WTC11 (cell line): ENCODE results near the gene HOXC11. TPM values are rescaled to one million over a fixed set of nuclear protein-coding genes. Genes with fewer than 3 reads are reported as not detected.

Experiments
- ATAC-seq: fragments of 200-7000 bp; cut with Tn5 transposase; 2 replicates; pipeline ENCODE4 v1.10.0; 2021; ENCODE audit warnings: mild to moderate bottlenecking, moderate library complexity
- CTCF ChIA-PET: fragments of 300-600 bp; sonication (Branson Sonifier 250); formaldehyde crosslinking; loops from one replicate; lab custom pipeline; 2021; ENCODE audit warnings: antibody characterized with exemption; lab: Charles Lee
- POLR2A ChIA-PET: fragments of 350-600 bp; sonication (Branson Sonifier 250); formaldehyde crosslinking; loops from one replicate; lab custom pipeline; 2021; ENCODE audit warnings: antibody characterized with exemption; lab: Charles Lee
- DNase-seq: peaks from one replicate; pipeline ENCODE4 v3.0.0; 2021; ENCODE audit warnings: low spot score
- H3K27ac Mint-ChIP-seq: 2 replicates; pipeline ENCODE4 v1.8.0; 2021; ENCODE audit warnings: mixed read lengths
- H3K27me3 Mint-ChIP-seq: 2 replicates; pipeline ENCODE4 v1.8.0; 2021; ENCODE audit warnings: low read depth, mild to moderate bottlenecking, moderate library complexity, mixed read lengths
- H3K36me3 Mint-ChIP-seq: 2 replicates; pipeline ENCODE4 v1.8.0; 2021; ENCODE audit warnings: mixed read lengths
- H3K4me1 Mint-ChIP-seq: 2 replicates; pipeline ENCODE4 v1.8.0; 2022; ENCODE audit warnings: mixed read lengths
- H3K4me3 Mint-ChIP-seq: 2 replicates; pipeline ENCODE4 v1.8.0; 2021; ENCODE audit warnings: mild to moderate bottlenecking, moderate library complexity, mixed read lengths
- H3K9me3 Mint-ChIP-seq: 2 replicates; pipeline ENCODE4 v1.8.0; 2021; ENCODE audit warnings: mixed read lengths
- ATF6 ChIP-seq: sonication (generic); formaldehyde crosslinking; IDR thresholded peaks from 2 replicates; pipeline ENCODE4 v1.8.1; 2023; ENCODE audit warnings: mild to moderate bottlenecking, missing genetic modification reagents
- E2F5 ChIP-seq: sonication (generic); formaldehyde crosslinking; IDR thresholded peaks from 2 replicates; pipeline ENCODE4 v1.8.1; 2022; ENCODE audit warnings: mild to moderate bottlenecking, moderate library complexity, missing genetic modification reagents
- ELF4 ChIP-seq: sonication (generic); formaldehyde crosslinking; IDR thresholded peaks from 2 replicates; pipeline ENCODE4 v1.8.1; 2022; ENCODE audit warnings: low read depth, mild to moderate bottlenecking, moderate library complexity, missing genetic modification reagents
- FOXJ3 ChIP-seq: sonication (generic); formaldehyde crosslinking; IDR thresholded peaks from 2 replicates; pipeline ENCODE4 v1.9.0; 2021; ENCODE audit warnings: missing genetic modification reagents, mild to moderate bottlenecking, borderline replicate concordance
- GABPB1 ChIP-seq: sonication (generic); formaldehyde crosslinking; IDR thresholded peaks from 2 replicates; pipeline ENCODE4 v1.8.1; 2023; ENCODE audit warnings: mild to moderate bottlenecking, missing genetic modification reagents
- GTF2I ChIP-seq: fragments of 250-450 bp; sonication (Bioruptor Pico); conservative IDR thresholded peaks from 2 replicates; pipeline ENCODE4 v1.4.0; 2021; ENCODE audit warnings: mild to moderate bottlenecking
- HMGA2 ChIP-seq: fragments of 250-450 bp; sonication (Bioruptor Pico); IDR thresholded peaks from 2 replicates; pipeline ENCODE4 v1.4.0; 2021; ENCODE audit warnings: mild to moderate bottlenecking, moderate library complexity
- JAZF1 ChIP-seq: fragments of 250-450 bp; sonication (Bioruptor Pico); IDR thresholded peaks from 2 replicates; pipeline ENCODE4 v1.9.0; 2021; ENCODE audit warnings: moderate library complexity, mild to moderate bottlenecking, inconsistent platforms
- NFATC4 ChIP-seq: fragments of 250-450 bp; sonication (Bioruptor Pico); IDR thresholded peaks from 2 replicates; pipeline ENCODE4 v1.9.0; 2021; ENCODE audit warnings: mild to moderate bottlenecking
- NFYB ChIP-seq: sonication (generic); formaldehyde crosslinking; conservative IDR thresholded peaks from 2 replicates; pipeline ENCODE4 v1.8.0; 2022; ENCODE audit warnings: low read depth, missing genetic modification reagents
- PREB ChIP-seq: sonication (generic); formaldehyde crosslinking; IDR thresholded peaks from 2 replicates; pipeline ENCODE4 v1.8.1; 2022; ENCODE audit warnings: mild to moderate bottlenecking, missing genetic modification reagents, moderate library complexity, borderline replicate concordance
- SP1 ChIP-seq: sonication (generic); formaldehyde crosslinking; conservative IDR thresholded peaks from 2 replicates; pipeline ENCODE4 v1.8.1; 2022; ENCODE audit warnings: missing genetic modification reagents
- TCF7 ChIP-seq: sonication (generic); formaldehyde crosslinking; IDR thresholded peaks from 2 replicates; pipeline ENCODE4 v1.8.0; 2022; ENCODE audit warnings: mild to moderate bottlenecking, low read depth, missing genetic modification reagents, moderate library complexity
- TEAD4 ChIP-seq: sonication (generic); formaldehyde crosslinking; IDR thresholded peaks from 2 replicates; pipeline ENCODE4 v1.8.0; 2022; ENCODE audit warnings: mild to moderate bottlenecking, missing genetic modification reagents
- ZMAT4 ChIP-seq: fragments of 250-450 bp; sonication (Bioruptor Pico); IDR thresholded peaks from 2 replicates; pipeline ENCODE4 v1.9.0; 2021; ENCODE audit warnings: mild to moderate bottlenecking
- ZNF121 ChIP-seq: sonication (generic); formaldehyde crosslinking; IDR thresholded peaks from 2 replicates; pipeline ENCODE4 v1.8.0; 2023; ENCODE audit warnings: missing genetic modification reagents
- ZNF219 ChIP-seq: sonication (generic); formaldehyde crosslinking; IDR thresholded peaks from 2 replicates; pipeline ENCODE4 v1.8.0; 2023; ENCODE audit warnings: missing genetic modification reagents, mild to moderate bottlenecking, borderline replicate concordance
- ZNF423 ChIP-seq: fragments of 250-450 bp; sonication (Bioruptor Pico); IDR thresholded peaks from 2 replicates; pipeline ENCODE4 v2.1.2; 2022; ENCODE audit warnings: mild to moderate bottlenecking, moderate library complexity
- ZSCAN18 ChIP-seq: fragments of 250-450 bp; sonication (Bioruptor Pico); IDR thresholded peaks from 2 replicates; pipeline ENCODE4 v2.1.2; 2022; ENCODE audit warnings: mild to moderate bottlenecking, moderate library complexity
- total RNA-seq: library from RNA; stranded (reverse); gene quantifications from 3 replicates; pipeline ENCODE4 v1.2.3, GENCODE V29; 2021
- TF ChIP-seq, protein P1 (sequence below): fragments of 250-450 bp; sonication (Bioruptor Pico); IDR thresholded peaks from 2 replicates; pipeline ENCODE4 v1.8.0; 2021; ENCODE audit warnings: mild to moderate bottlenecking
- TF ChIP-seq, protein P2 (sequence below): sonication (generic); formaldehyde crosslinking; conservative IDR thresholded peaks from 2 replicates; pipeline ENCODE4 v1.8.1; 2022; ENCODE audit warnings: mild to moderate bottlenecking, missing genetic modification reagents

Gene HOXC11
- total RNA-seq, 1 experiment from 2014 or later = not detected

GRCh38 chr12:53970451-53970850 lies 2.5 kb upstream of the HOXC11 start (continued):
- TF ChIP-seq ATF6 (CRISPR knock-in tag) = no peak
- no peak for TF ChIP-seq ELF4 (CRISPR knock-in tag)
- no peak for TF ChIP-seq ZNF423 (CRISPR knock-in tag)
- TF ChIP-seq ZNF121 (CRISPR knock-in tag) = no peak
- TF ChIP-seq, all 79 proteins: peak for 0

DNA sequence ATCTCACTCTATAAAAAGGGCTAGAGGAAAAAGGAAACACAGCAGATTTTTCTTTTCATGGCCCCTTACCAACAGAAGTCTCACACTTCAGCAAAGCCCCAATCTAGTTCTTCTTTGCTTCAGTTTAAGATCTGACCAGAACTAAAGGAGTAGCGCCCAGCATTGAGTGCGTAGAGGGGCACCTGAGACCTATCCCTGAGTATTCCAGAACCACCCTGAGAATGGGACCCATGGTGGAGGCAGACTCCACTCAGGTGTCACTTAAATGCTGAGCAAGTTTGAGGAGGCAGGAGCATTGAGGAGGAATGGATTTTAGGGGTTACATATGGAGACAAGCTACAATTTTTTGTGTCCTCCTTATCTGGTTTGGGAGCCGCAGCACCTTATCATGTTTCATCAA lies 1.8 kb upstream of the HOXC11 start:
- Mint-ChIP-seq H3K9me3 (no peaks in the 10 kb centered on the region), H3K27me3 (peaks cover 100% of the 10 kb centered on the region)
- ATAC-seq = no peak
- no peak for TF ChIP-seq SP1 (CRISPR knock-in tag)
- no peak for TF ChIP-seq ZNF219 (CRISPR knock-in tag)
- TF ChIP-seq, all 79 proteins: peak for 0
- Mint-ChIP-seq H3K4me3 (no peak overlapping the region), H3K36me3 (no peaks in the 10 kb centered on the region), H3K27ac (no peak overlapping the region), H3K4me1 (peaks cover 23% of the 10 kb centered on the region)
- DNase-seq = no peak
- ChIA-PET CTCF (no interaction called here), POLR2A (no interaction called here)

DNA sequence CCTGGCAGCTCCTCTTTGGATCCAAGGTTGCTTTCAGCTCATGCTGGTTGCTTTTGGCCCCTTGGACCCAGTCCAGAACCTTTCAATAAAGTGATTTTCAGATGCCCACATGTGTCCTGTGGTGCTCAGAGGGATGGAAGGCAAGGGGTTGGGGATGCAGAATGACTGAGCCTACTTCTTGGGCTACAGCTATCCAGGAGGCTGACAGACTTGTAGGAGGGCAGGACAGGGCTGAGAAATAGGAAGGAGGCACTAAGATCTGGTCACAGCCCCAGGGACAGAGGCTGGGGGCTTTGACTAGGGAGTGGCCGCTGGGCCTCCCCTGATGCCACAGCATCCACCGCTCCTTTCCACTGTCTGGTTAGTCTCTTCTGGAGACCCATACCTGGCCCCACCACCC lies 1.2 kb upstream of the HOXC11 start:
- Mint-ChIP-seq H3K4me3 (no peak overlapping the region), H3K27me3 (peaks cover 100% of the 10 kb centered on the region), H3K9me3 (no peaks in the 10 kb centered on the region), H3K27ac (no peak overlapping the region), H3K4me1 (peaks cover 17% of the 10 kb centered on the region), H3K36me3 (no peaks in the 10 kb centered on the region)
- CTCF ChIA-PET = no interaction called here
- TF ChIP-seq TEAD4 (CRISPR knock-in tag) (no peak), ZNF121 (CRISPR knock-in tag) (no peak)
- no peak for DNase-seq
- no peak for ATAC-seq
- POLR2A ChIA-PET = no interaction called here

GRCh38 chr12:53972152-53972702 lies 699 bp upstream of the HOXC11 start:
- ATAC-seq (no peak), DNase-seq (no peak)
- Mint-ChIP-seq H3K4me3 (no peak overlapping the region), H3K36me3 (no peaks in the 10 kb centered on the region), H3K27me3 (peaks cover 100% of the 10 kb centered on the region), H3K9me3 (no peaks in the 10 kb centered on the region), H3K27ac (no peak overlapping the region), H3K4me1 (peaks cover 16% of the 10 kb centered on the region)
- TF ChIP-seq GTF2I (no peak), JAZF1 (CRISPR knock-in tag) (no peak), NFATC4 (no peak), GABPB1 (CRISPR knock-in tag) (no peak), PREB (CRISPR knock-in tag) (no peak), TCF7 (CRISPR knock-in tag) (no peak), ZSCAN18 (CRISPR knock-in tag) (no peak), HMGA2 (CRISPR knock-in tag) (no peak), NFYB (CRISPR knock-in tag) (no peak), FOXJ3 (CRISPR knock-in tag) (no peak), E2F5 (CRISPR knock-in tag) (no peak), ZMAT4 (CRISPR knock-in tag) (no peak)
- TF ChIP-seq, protein P1, sequence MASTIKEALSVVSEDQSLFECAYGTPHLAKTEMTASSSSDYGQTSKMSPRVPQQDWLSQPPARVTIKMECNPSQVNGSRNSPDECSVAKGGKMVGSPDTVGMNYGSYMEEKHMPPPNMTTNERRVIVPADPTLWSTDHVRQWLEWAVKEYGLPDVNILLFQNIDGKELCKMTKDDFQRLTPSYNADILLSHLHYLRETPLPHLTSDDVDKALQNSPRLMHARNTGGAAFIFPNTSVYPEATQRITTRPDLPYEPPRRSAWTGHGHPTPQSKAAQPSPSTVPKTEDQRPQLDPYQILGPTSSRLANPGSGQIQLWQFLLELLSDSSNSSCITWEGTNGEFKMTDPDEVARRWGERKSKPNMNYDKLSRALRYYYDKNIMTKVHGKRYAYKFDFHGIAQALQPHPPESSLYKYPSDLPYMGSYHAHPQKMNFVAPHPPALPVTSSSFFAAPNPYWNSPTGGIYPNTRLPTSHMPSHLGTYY (CRISPR knock-in tag) = no peak
- TF ChIP-seq, protein P2, sequence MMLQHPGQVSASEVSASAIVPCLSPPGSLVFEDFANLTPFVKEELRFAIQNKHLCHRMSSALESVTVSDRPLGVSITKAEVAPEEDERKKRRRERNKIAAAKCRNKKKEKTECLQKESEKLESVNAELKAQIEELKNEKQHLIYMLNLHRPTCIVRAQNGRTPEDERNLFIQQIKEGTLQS (CRISPR knock-in tag) = no peak
- POLR2A ChIA-PET = no interaction called here
- CTCF ChIA-PET = no interaction called here
